Measurements from ENCODE around the gene PKMYT1.
"Not testable (repeated sequence)": the region's sequence is repeated elsewhere in the genome, so short reads cannot be mapped to it uniquely, and the experiment has no call there.

The PKMYT1 gene

DNA sequence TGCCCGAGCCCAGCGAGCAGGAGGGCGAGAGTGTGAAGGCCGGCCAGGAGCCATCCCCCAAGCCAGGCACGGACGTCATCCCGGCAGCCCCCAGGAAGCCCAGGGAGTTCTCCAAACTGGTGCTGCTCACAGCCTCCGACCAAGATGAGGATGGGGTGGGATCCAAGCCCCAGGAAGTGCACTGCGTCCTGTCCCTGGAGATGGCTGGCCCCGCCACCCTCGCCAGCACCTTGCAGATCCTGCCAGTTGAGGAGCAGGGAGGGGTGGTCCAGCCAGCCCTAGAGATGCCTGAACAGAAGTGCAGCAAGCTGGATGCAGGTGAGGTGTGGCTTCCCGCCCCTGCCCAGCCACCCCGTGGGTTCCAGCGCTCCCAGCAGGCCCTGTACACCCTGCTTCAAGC, 50.6 kb downstream of the PKMYT1 start:
- DNase-seq, result no peak

DNA sequence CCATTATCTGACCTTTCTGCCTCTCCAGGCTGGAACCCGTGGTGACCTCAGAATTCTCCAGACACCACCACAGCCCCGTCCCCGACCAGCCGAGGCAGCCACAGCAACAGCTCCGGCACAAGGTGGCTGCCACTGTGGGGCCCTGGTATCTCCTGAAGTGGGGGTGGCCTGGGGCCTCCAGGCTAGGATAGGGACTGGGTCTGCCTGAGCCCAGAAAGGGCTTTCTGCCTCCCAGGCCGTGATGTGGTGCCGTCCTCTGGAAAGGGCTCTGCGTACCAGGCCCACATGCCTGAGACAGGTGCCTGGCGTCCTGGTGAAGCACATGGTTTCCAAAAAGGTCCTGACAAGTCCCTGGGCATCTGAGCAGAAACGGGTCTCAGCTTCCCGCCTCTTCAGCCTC, 51.5 kb downstream of the PKMYT1 start:
- DNase-seq, result no peak

DNA sequence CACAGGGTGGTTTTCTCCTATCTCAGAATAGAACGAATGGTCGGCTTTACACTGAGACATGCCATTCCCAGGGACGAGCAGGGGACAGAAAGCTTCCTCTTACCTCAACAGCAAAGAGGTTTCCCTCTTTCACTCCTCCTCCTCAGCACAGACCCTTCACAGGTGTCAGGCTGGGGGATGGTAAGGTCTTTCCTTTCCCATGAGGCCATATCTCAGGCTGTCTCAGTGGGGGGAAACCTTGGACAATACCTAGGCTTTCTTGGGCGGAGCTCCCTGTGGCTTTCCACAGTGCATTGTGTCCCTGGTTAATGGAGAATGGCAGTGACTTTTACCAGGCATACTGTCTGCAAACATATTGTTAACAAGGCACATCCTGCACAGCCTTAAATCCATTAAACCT, 52.1 kb downstream of the PKMYT1 start:
- not testable (repeated sequence) for DNase-seq

DNA sequence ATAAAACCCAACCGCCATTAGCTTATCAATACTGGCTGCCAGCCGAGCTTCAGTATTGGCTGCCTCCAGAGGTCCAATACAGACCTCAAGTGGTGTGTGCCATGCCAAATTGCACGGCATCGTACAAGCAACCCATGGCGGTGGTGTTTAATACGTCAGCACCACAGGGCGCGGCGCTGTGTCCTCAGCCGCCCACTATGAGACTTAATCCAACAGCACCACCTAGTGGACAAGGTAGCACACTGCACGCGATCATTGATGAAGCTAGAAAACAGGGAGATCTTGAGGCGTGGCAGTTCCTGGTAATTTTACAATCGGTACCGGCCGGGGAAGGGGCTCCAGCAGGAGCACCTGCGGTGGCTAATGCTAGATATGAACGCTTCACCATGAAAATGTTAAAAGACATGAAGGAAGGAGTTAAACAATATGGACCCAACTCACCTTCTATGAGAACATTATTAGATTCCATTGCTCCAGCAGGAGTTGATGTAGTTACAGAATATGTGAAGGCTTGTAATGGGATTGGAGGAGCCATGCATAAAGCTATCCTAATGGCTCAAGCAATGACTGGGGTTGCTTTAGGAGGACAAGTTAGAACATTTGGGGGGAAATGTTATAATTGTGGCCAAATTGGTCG, 53.1 kb downstream of the PKMYT1 start:
- peak; percentile 93 for DNase-seq

DNA sequence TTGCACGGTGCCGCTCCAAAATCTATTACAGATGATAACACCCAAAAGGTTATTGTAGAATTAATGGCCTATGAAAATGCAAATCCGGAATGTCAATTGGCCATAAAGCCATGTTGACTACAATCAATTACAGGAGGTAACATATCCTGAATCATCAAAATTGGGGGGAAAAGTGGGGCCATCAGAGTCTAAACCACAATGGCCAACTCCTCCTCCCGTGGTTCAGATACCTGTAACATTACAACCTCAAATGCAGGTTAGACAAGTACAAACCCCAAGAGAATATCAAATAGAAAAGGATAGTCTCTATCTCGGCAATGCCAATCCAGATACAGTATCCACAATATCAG, 53.6 kb downstream of the PKMYT1 start:
- DNase-seq, result no peak

DNA sequence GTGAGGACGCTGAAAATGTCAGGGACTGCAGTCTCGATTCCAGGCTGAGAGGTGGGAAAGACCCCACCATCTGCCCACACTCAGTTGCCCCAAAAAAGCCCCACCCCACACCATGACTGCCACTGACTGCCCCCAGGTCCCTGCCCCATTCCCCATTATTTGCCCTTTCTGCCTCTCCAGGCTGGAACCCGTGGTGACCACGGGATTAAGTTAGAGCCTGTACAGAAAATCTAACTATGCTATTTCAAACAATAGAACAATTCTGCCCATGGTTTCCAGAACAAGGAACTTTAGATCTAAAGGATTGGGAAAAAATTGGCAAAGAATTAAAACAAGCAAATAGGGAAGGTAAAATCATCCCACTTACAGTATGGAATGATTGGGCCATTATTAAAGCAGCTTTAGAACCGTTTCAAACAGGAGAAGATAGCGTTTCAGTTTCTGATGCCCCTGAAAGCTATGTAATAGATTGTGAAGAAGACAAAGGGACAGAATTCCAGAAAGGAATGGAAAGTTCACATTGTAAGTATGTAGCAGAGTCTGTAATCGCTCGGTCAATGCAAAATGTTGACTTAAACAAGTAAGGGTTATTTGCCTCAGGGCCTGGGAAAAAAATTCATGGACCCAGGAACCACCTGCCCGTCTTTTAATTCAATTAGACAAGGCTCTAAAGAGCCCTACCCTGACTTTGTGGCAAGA, 54.1 kb downstream of the PKMYT1 start:
- no peak for DNase-seq

DNA sequence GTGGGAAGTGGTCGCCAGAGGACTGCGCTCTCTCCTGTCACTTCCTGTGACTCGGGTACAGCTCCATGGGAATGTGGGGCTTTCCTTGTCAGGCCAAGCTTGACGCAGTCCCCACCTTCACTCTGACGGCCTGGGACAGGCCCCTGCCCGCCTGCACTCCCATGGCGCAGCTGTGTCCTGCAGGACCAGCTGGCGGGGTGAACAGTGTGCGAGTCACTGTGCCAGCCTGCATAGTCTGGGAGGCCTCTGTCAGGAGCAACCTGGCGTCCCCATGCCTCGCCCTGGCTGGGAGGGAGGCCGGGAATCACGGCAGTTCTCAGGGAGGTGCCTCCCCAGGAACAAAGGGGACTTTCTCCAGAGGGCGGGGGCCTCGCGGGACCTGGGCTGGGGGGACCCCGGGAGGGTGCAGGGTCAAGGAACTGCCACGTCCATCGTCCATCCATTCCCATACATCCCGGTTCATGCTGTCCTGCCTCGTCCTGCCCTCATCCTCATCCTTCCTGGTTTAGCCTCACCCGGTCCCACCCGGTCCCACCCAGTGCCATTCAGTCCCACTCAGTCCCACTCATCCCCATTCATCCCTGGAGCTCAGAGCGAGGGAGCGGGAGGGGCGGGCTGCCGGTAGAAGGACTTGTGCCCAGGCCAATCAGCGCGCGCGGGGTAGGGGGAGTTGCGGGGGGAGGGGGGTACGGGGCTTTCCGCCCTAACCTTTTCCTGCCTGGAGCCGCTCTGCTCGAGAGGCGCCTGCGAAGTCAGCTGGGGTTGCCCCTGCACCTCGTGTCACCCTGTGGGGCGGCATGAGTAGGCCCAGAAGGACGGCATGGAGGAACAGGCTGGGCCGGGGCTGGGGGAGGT, 55.1 kb downstream of the PKMYT1 start:
- no peak for DNase-seq

DNA sequence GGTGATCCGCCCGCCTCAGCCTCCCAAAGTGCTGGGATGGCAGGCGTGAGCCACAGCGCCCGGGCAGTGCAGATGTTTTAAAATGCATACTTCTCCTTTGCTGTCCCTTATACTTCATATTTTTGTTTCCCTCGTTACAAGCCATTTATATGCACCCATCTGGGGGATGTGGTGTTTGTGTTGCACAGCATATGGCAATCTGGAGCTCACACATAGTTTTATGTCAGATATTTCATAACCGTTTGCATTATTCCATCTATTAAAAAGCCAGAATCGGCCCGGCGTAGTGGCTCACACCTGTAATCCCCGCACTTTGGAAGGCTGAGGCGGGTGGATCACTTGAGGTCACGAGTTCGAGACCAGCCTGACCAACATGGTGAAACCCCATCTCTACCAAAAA, 56.8 kb downstream of the PKMYT1 start:
- DNase-seq, result no peak

Measured in RPMI8226 (cell line).